Right lobe of liver (tissue), 6 donors: Measurements from ENCODE around the gene KLHL8. TPM values are rescaled to one million over a fixed set of nuclear protein-coding genes. Genes with fewer than 3 reads are reported as not detected.

ENCODE experiments used
- ATAC-seq, 4 donors: fragments of 200-7000 bp; cut with Tn5 transposase; one replicate each; pipeline ENCODE4 v1.9.1; 2020; ENCODE audit warnings: mild to moderate bottlenecking in 4 of 4, moderate library complexity in 4 of 4
- DNase-seq, 3 donors: peaks; one replicate each; pipeline ENCODE4 v3.0.0-alpha.2; 2020
- H3K27ac ChIP-seq, 3 donors: fragments of 200-600 bp; one replicate each; pipeline ENCODE4 v1.8.0; 2022
- H3K27me3 ChIP-seq, 2 donors: fragments of 200-600 bp; one replicate each; pipeline ENCODE4 v1.8.0; 2022
- H3K36me3 ChIP-seq, 4 donors: fragments of 200-600 bp; sonication (generic) in 1 of 4; one replicate each; pipeline versions ENCODE4 v1.5.1 to v1.8.0; 2017 to 2022; ENCODE audit warnings: control low read depth in 1 of 4
- H3K4me1 ChIP-seq, 4 donors: fragments of 200-600 bp; sonication (generic) in 1 of 4; one replicate each; pipeline versions ENCODE4 v1.5.1 to v1.8.0; 2017 to 2022; ENCODE audit warnings: control low read depth in 1 of 4
- H3K4me3 ChIP-seq, 3 donors: fragments of 200-600 bp; one replicate each; pipeline ENCODE4 v1.8.0; 2022
- H3K9me3 ChIP-seq, 4 donors: fragments of 200-600 bp; sonication (generic) in 1 of 4; one replicate each; pipeline versions ENCODE4 v1.5.1 to v1.8.0; 2017 to 2022; ENCODE audit warnings: control low read depth in 1 of 4
- POLR2A ChIP-seq: fragments of 450-650 bp; IDR thresholded peaks from one replicate; pipeline ENCODE4 v1.6.1; 2017; ENCODE audit warnings: antibody characterized with exemption, mild to moderate bottlenecking
- WGBS: methylation state at CpG from one replicate; pipeline ENCODE4 v1.1.6; 2018; ENCODE audit warnings: low coverage, low lambda C conversion rate; ENCODE audit not compliant: insufficient coverage; ENCODE audit errors: missing lambda C conversion rate; 5-methylcytosine and 5-hydroxymethylcytosine counted together
- intact Hi-C, 2 donors: fragments of 100-400 bp; cut with DNase I; formaldehyde crosslinking; loops; one replicate each; pipeline versions ENCODE4 v1.11.2 to v1.14.1; 2022
- total RNA-seq, 6 experiments: library from RNA; depleted of rRNA in 2 of 6; stranded (reverse); fragments of >200 nt in 2 of 6; fragmentation: NEBNext Ultra II Directional in 3 of 6; extraction: Animal tissue kit (Norgen Biotek cat#: 25700) in 3 of 6; gene quantifications; one replicate each; pipeline versions ENCODE4 v1.1.0 to v1.2.4, GENCODE V29; 2016 to 2023
- TF ChIP-seq, protein P1 (sequence below), 4 donors: fragments of 200-600 bp in 3 of 4; fragments of 450-650 bp in 1 of 4; IDR thresholded peaks; one replicate each; pipeline versions ENCODE4 v1.5.1 to v1.8.0; 2016 to 2022; ENCODE audit warnings: antibody characterized with exemption in 4 of 4, mild to moderate bottlenecking in 2 of 4
- donor health status: DM: no; HTN: yes; CAD: no.
- donor health status: DM: no; HTN: no; CAD: no.
- donor health status: DM: no; HTN: no; CAD: no.
- donor health status: DM: no; HTN: yes; CAD: no.
- donor health status: DM: no; HTN: yes; CAD: no.

The KLHL8 gene
- total RNA-seq, 6 experiments from 2014 or later: 5.5 to 9.6 (median 7.2) TPM

DNA sequence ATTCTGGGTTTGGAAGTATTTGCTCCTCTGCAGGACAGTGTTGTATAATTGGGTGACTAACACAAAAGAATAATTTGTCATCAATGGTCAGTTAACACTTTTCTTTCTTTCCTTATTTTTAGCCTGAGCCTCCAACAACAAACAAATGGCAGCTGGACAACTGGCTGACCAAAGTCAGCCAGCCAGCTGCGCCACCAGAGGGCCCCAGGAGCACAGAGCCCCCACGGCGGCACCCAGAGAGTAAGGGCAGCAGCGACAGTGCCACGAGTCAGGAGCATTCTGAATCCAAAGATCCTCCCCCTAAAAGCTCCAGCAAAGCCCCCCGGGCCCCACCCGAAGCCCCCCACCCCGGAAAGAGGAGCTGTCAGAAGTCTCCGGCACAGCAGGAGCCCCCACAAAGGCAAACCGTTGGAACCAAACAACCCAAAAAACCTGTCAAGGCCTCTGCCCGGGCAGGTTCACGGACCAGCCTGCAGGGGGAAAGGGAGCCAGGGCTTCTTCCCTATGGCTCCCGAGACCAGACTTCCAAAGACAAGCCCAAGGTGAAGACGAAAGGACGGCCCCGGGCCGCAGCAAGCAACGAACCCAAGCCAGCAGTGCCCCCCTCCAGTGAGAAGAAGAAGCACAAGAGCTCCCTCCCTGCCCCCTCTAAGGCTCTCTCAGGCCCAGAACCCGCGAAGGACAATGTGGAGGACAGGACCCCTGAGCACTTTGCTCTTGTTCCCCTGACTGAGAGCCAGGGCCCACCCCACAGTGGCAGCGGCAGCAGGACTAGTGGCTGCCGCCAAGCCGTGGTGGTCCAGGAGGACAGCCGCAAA lies 106.0 kb downstream of the KLHL8 start:
- Histone ChIP-seq H3K36me3 (peaks cover 0 to 65% (median 23%) of the 10 kb centered on the region in 4 donors), H3K27ac (no peak overlapping the region), H3K4me1 (no peaks in the 10 kb centered on the region), H3K4me3 (no peak overlapping the region), H3K9me3 (no peaks in the 10 kb centered on the region), H3K27me3 (no peaks in the 10 kb centered on the region)
- intact Hi-C loops: no loop called here
- ATAC-seq: peak in 1 of 4 donors; percentile 22
- no peak for TF ChIP-seq POLR2A
- TF ChIP-seq, protein P1, sequence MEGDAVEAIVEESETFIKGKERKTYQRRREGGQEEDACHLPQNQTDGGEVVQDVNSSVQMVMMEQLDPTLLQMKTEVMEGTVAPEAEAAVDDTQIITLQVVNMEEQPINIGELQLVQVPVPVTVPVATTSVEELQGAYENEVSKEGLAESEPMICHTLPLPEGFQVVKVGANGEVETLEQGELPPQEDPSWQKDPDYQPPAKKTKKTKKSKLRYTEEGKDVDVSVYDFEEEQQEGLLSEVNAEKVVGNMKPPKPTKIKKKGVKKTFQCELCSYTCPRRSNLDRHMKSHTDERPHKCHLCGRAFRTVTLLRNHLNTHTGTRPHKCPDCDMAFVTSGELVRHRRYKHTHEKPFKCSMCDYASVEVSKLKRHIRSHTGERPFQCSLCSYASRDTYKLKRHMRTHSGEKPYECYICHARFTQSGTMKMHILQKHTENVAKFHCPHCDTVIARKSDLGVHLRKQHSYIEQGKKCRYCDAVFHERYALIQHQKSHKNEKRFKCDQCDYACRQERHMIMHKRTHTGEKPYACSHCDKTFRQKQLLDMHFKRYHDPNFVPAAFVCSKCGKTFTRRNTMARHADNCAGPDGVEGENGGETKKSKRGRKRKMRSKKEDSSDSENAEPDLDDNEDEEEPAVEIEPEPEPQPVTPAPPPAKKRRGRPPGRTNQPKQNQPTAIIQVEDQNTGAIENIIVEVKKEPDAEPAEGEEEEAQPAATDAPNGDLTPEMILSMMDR (IDR thresholded peaks at IDR 0.05): no peak
- WGBS: no CpG with 5 or more reads among the region's 24 CpGs
- no peak for DNase-seq

DNA sequence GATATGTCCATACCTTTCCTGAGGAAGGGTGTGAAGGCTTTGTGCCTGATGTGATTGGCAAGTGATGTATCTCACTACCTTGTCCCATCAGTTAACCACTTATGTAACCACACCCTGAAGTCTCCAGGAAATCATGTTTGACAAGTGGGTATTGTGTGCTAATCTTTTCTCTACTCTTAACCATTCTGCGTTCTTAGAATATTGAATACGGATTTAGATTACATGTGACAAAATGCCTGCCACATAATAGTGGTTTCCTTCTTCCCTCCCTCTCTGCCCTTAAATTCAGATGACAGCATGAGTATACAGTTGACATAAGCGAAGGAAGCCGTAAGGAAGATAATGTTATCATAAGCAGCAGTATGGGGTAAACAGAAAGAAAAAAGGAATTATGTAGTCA lies 108.4 kb downstream of the KLHL8 start:
- H3K4me3 ChIP-seq: no peak overlapping the region
- 78% methylated on average over 4 of the region's 4 CpGs for WGBS
- ATAC-seq (no peak), DNase-seq (no peak)
- no peaks in the 10 kb centered on the region for H3K9me3 ChIP-seq
- H3K27ac ChIP-seq: no peak overlapping the region
- intact Hi-C loops: no loop called here
- no peaks in the 10 kb centered on the region for H3K27me3 ChIP-seq
- H3K36me3 ChIP-seq: peaks cover 0 to 79% (median 23%) of the 10 kb centered on the region in 4 donors
- H3K4me1 ChIP-seq: no peaks in the 10 kb centered on the region
- TF ChIP-seq, protein P1 (IDR thresholded peaks at IDR 0.05): no peak
- TF ChIP-seq POLR2A: no peak

Other genes starting within 250 kb of the KLHL8 start
- gene HSD17B13, start 102.3 kb upstream of the KLHL8 start, total RNA-seq: 100 to 1,000 TPM in 2 of 6 experiments, 10 to 100 TPM in 4; 27.1 to 181 (median 65.3) TPM
- gene HSD17B11, start 170.6 kb upstream of the KLHL8 start, total RNA-seq: 100 to 1,000 TPM in 5 of 6 experiments, 10 to 100 TPM in 1; 36.1 to 170 (median 127) TPM
- 10 to 100 TPM; 13.3 to 53.5 (median 21.2) TPM for gene NUDT9, start 202.0 kb upstream of the KLHL8 start, total RNA-seq